Brain microvascular endothelial cell (primary cell): ENCODE results near the gene ERBB4.

ENCODE experiments used
- DNase-seq: peaks from one replicate; pipeline ENCODE4 v3.0.0-alpha.2; 2020
- H3K27ac ChIP-seq: fragments of 250-450 bp; sonication (Bioruptor Pico); 2 replicates; pipeline ENCODE4 v1.5.1; 2020; ENCODE audit warnings: mild to moderate bottlenecking, moderate library complexity
- H3K27me3 ChIP-seq: fragments of 250-450 bp; sonication (Bioruptor Pico); replicated peaks from 2 replicates; pipeline ENCODE4 v1.5.1; 2020; ENCODE audit warnings: mild to moderate bottlenecking
- H3K36me3 ChIP-seq: fragments of 250-450 bp; sonication (Bioruptor Pico); replicated peaks from 2 replicates; pipeline ENCODE4 v1.5.1; 2020; ENCODE audit warnings: mild to moderate bottlenecking
- H3K4me3 ChIP-seq: 2 replicates; pipeline ENCODE4 v1.5.1; 2011; ENCODE audit warnings: low read depth, mild to moderate bottlenecking, control low read depth, low read length, moderate library complexity
- CTCF ChIP-seq: IDR thresholded peaks from 2 replicates; pipeline ENCODE4 v1.5.1; 2011; ENCODE audit warnings: low read depth, mild to moderate bottlenecking, moderate library complexity, low read length, control low read depth, inconsistent platforms; ENCODE audit errors: missing control alignments
- in situ Hi-C: cut with HindIII; loops from 2 replicates; pipeline ENCODE4 v1.10.0; 2017; ENCODE audit warnings: low sequenced_read_pairs, low pct_ligation_motif_present

Gene ERBB4

DNA sequence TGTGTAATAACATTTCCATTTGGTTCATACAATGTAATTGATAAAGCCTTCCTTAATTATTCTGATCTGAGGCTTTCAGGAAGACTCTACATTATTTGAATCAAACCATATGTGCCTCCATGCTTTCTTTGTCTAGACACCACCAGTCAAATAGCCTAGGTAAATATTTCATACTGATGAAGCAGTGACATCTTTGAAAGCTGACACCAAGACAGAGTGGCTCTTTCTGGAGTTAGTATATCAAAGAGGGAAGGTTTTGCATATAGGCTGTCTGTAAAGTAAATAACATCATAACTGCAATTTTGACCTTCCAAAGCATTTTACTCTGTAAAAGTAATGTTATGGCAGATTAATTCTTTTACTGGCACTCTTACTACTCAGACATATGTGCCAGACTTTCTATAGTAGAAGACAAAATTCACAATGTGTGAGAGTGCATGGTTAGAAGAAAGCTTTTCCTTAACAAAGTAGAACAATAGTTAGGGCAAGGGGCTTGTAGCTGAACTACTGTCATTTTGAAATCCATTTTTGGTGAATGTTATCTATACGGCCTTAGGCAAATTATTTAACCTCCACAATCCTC, 177.3 kb downstream of the ERBB4 start:
- in situ Hi-C loops = no loop called here
- no peaks in the 10 kb centered on the region for H3K27me3 ChIP-seq
- TF ChIP-seq CTCF = no peak
- H3K4me3 ChIP-seq = no peak overlapping the region
- no peak for DNase-seq
- no peaks in the 10 kb centered on the region for H3K36me3 ChIP-seq
- no peak overlapping the region for H3K27ac ChIP-seq

DNA sequence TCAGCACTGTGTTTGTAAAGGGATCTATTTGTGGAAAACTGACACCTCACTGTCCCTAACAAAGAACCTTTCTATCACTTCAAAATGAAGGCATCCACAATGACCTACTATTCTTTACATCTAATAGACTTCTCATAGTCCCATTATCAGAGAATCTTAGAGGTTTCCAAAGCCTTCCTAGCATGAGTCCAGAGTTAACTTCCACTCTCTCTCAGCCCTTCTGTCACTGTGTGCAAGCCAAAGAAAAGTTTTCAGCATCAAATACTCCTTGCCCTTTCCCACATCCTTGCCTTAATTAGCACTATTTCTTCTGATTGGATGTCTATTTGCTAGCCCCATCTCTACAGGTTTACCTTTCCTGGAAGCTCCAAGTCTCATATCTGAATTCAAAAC, 178.5 kb downstream of the ERBB4 start:
- no peaks in the 10 kb centered on the region for H3K36me3 ChIP-seq
- no peak for DNase-seq
- no peak overlapping the region for H3K4me3 ChIP-seq
- H3K27ac ChIP-seq = no peak overlapping the region
- TF ChIP-seq CTCF = no peak
- in situ Hi-C loops = no loop called here
- H3K27me3 ChIP-seq = no peaks in the 10 kb centered on the region

- Histone ChIP-seq H3K36me3 (no peaks in the 10 kb centered on the region), H3K27me3 (no peaks in the 10 kb centered on the region), H3K4me3 (no peak overlapping the region), H3K27ac (no peak overlapping the region)
- TF ChIP-seq CTCF = no peak
- in situ Hi-C loops = no loop called here
- no peak for DNase-seq
These were observed 179.1 kb downstream of the ERBB4 start for GRCh38 chr2:212359425-212360067.

GRCh38 chr2:212357606-212358005, 181.0 kb downstream of the ERBB4 start:
- no peaks in the 10 kb centered on the region for H3K27me3 ChIP-seq
- no peaks in the 10 kb centered on the region for H3K36me3 ChIP-seq
- H3K27ac ChIP-seq = no peak overlapping the region
- no peak overlapping the region for H3K4me3 ChIP-seq
- in situ Hi-C loops = no loop called here
- no peak for TF ChIP-seq CTCF
- no peak for DNase-seq

- TF ChIP-seq CTCF = no peak
- no peak for DNase-seq
- Histone ChIP-seq H3K36me3 (no peaks in the 10 kb centered on the region), H3K4me3 (no peak overlapping the region), H3K27ac (no peak overlapping the region), H3K27me3 (no peaks in the 10 kb centered on the region)
- in situ Hi-C loops = no loop called here
These were observed 184.2 kb downstream of the ERBB4 start for GRCh38 chr2:212354382-212354781.

DNA sequence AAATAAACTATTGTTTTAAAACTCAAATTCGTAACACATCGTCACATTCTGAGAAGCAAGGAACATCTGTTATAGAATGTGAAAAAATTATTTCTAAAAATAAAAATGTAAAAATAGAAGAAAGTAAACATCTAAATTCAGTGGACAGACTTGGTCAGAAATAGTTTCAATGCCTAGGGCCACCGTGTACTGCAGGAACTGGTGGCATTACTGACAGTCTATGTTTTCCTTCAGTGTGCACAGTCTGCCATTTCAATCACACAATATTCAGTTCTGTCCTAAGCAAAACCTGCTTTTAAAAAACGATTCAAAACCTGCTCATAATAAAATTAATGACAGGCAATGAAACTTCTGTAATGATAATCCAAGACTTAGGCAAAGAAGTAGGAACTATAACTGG, 190.1 kb downstream of the ERBB4 start:
- no peak for DNase-seq
- Histone ChIP-seq H3K27me3 (no peaks in the 10 kb centered on the region), H3K36me3 (no peaks in the 10 kb centered on the region), H3K4me3 (no peak overlapping the region), H3K27ac (no peak overlapping the region)
- in situ Hi-C loops = no loop called here
- TF ChIP-seq CTCF = no peak
